Smooth muscle cell (in vitro differentiated cells): Measurements from ENCODE around the gene ARSG. TPM values are rescaled to one million over a fixed set of nuclear protein-coding genes. Genes with fewer than 3 reads are reported as not detected.

Experiments used
- DNase-seq: peaks from one replicate; lab custom pipeline; 2025; ENCODE audit not compliant: unreplicated experiment; lab: John Stamatoyannopoulos, UW
- H2AFZ ChIP-seq: fragments of 200-600 bp; sonication (generic); 2 replicates; pipeline ENCODE4 v1.6.0; 2016; ENCODE audit warnings: antibody characterized with exemption, low read depth, mild to moderate bottlenecking
- H3F3A ChIP-seq: fragments of 200-600 bp; sonication (generic); 2 replicates; pipeline ENCODE4 v1.6.0; 2017; ENCODE audit warnings: antibody characterized with exemption, low read depth
- H3K27ac ChIP-seq: fragments of 200-600 bp; sonication (generic); 2 replicates; pipeline ENCODE4 v1.5.1; 2016; ENCODE audit warnings: low read depth, mild to moderate bottlenecking
- H3K27me3 ChIP-seq: fragments of 200-600 bp; sonication (generic); 2 replicates; pipeline ENCODE4 v1.6.1; 2016; ENCODE audit warnings: low read depth, mild to moderate bottlenecking
- H3K36me3 ChIP-seq: fragments of 200-600 bp; sonication (generic); 2 replicates; pipeline ENCODE4 v1.5.1; 2016; ENCODE audit warnings: low read depth
- H3K4me1 ChIP-seq: fragments of 200-600 bp; sonication (generic); 2 replicates; pipeline ENCODE4 v1.5.1; 2016; ENCODE audit warnings: low read depth
- H3K4me2 ChIP-seq: fragments of 200-600 bp; sonication (generic); 2 replicates; pipeline ENCODE4 v1.6.0; 2016; ENCODE audit warnings: mild to moderate bottlenecking
- H3K4me3 ChIP-seq: fragments of 200-600 bp; sonication (generic); 2 replicates; pipeline ENCODE4 v1.5.1; 2016; ENCODE audit warnings: mild to moderate bottlenecking
- H3K79me2 ChIP-seq: fragments of 200-600 bp; sonication (generic); 2 replicates; pipeline ENCODE4 v1.6.0; 2016; ENCODE audit warnings: low read depth, mild to moderate bottlenecking
- H3K9ac ChIP-seq: fragments of 200-600 bp; sonication (generic); 2 replicates; pipeline ENCODE4 v1.6.0; 2016; ENCODE audit warnings: low read depth
- H3K9me3 ChIP-seq: fragments of 200-600 bp; sonication (generic); replicated peaks from 2 replicates; pipeline ENCODE4 v1.5.1; 2016; ENCODE audit warnings: low read depth
- H4K20me1 ChIP-seq: fragments of 200-600 bp; sonication (generic); 2 replicates; pipeline ENCODE4 v1.6.0; 2016; ENCODE audit warnings: low read depth
- CTCF ChIP-seq: fragments of 200-600 bp; sonication (generic); IDR thresholded peaks from 2 replicates; pipeline ENCODE4 v1.5.1; 2017; ENCODE audit warnings: borderline replicate concordance, mild to moderate bottlenecking, antibody characterized with exemption; ENCODE audit not compliant: insufficient read depth, poor library complexity, severe bottlenecking
- WGBS: methylation state at CpG from one replicate; pipeline ENCODE4 v1.1.7; 2016; ENCODE audit warnings: low lambda C conversion rate; 5-methylcytosine and 5-hydroxymethylcytosine counted together
- polyA plus RNA-seq: library from polyadenylated mRNA; unstranded; fragments of >200 nt; fragmentation: Nextera tagmentation; extraction: Ambion mirVana; gene quantifications from 2 replicates; pipeline ENCODE4 v1.2.1, GENCODE V29; 2016
- total RNA-seq: library from RNA; depleted of rRNA; stranded (reverse); fragments of >200 nt; gene quantifications from 2 replicates; pipeline ENCODE4 v1.2.3, GENCODE V29; 2014

The ARSG gene
- total and polyA plus RNA-seq, 2 experiments from 2014 or later: 1.0 to 2.4 TPM

DNA sequence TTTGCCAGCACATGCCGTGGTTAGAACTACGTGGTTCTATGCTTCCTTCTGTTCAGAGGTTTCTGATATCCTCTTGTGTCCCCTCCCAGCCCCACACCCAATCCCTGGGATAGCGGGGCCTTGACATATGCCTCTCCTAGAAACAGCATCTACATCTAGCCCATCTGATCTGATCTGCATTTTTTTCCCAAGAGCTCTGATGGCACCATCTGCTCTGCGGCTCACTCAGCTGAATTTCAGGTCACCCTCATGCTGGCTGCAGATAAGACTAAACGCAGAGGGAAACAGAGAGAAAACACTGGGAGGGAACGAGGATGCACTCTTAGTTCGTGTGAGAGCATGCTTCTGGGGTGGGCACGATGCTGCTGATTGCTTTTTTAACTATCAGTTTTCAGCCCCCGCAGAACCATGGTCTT, 155.3 kb downstream of the ARSG start:
- Histone ChIP-seq H4K20me1 (peaks cover 74% of the 10 kb centered on the region), H3K27me3 (no peaks in the 10 kb centered on the region), H3F3A (peaks cover 23% of the 10 kb centered on the region), H3K4me2 (no peak overlapping the region), H3K79me2 (peaks cover 5% of the 10 kb centered on the region), H3K4me3 (no peak overlapping the region), H3K27ac (no peak overlapping the region), H2AFZ (no peak overlapping the region), H3K9me3 (no peaks in the 10 kb centered on the region), H3K36me3 (peaks cover 41% of the 10 kb centered on the region), H3K4me1 (no peaks in the 10 kb centered on the region), H3K9ac (no peak overlapping the region)
- TF ChIP-seq CTCF: no peak
- WGBS: 95% methylated on average over 9 of the region's 9 CpGs
- no peak for DNase-seq

GRCh38 chr17:68449021-68449739, 157.9 kb downstream of the ARSG start:
- Histone ChIP-seq H3K9me3 (no peaks in the 10 kb centered on the region), H2AFZ (no peak overlapping the region), H3K4me3 (no peak overlapping the region), H3K27ac (no peak overlapping the region), H3K4me2 (no peak overlapping the region), H3K36me3 (peaks cover 31% of the 10 kb centered on the region), H3K27me3 (no peaks in the 10 kb centered on the region), H3K4me1 (no peaks in the 10 kb centered on the region), H4K20me1 (peaks cover 88% of the 10 kb centered on the region), H3K9ac (no peak overlapping the region), H3K79me2 (peaks cover 31% of the 10 kb centered on the region), H3F3A (peaks cover 2% of the 10 kb centered on the region)
- DNase-seq: no peak
- 95% methylated on average over 13 of the region's 13 CpGs for WGBS
- TF ChIP-seq CTCF: no peak

GRCh38 chr17:68450391-68450790, 159.1 kb downstream of the ARSG start:
- Histone ChIP-seq H3K4me2 (no peak overlapping the region), H3F3A (peaks cover 1% of the 10 kb centered on the region), H3K79me2 (peaks cover 43% of the 10 kb centered on the region), H3K36me3 (peaks cover 31% of the 10 kb centered on the region), H3K27me3 (no peaks in the 10 kb centered on the region), H3K27ac (no peak overlapping the region), H3K4me3 (no peak overlapping the region), H3K9ac (no peak overlapping the region), H2AFZ (no peak overlapping the region), H3K4me1 (no peaks in the 10 kb centered on the region), H4K20me1 (peaks cover 95% of the 10 kb centered on the region), H3K9me3 (no peaks in the 10 kb centered on the region)
- DNase-seq: no peak
- no peak for TF ChIP-seq CTCF
- 87% methylated on average over 8 of the region's 8 CpGs for WGBS

DNA sequence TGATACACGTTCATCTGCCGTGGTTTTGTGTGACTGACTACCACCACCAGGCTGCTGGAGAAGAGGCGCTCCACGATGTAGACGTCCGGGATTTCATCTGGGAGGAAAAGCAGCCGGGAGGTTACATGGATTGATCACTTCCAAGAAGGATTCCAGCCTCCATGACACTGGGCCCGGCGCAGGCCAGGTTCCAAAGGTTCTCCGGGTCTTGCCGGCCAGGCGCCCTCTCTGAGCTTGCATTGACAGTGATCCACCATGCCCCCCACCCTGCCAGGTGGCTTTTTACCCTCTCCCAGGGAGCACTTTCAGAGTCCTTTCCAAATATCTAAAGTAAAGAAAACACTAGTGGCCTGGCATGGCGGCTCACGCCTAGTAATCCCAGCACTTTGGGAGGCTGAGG, 159.5 kb downstream of the ARSG start:
- 93% methylated on average over 12 of the region's 14 CpGs for WGBS
- H3K27ac ChIP-seq: no peak overlapping the region

More for the DNA sequence above, 159.5 kb downstream of the ARSG start:
- Histone ChIP-seq H3K9ac (no peak overlapping the region), H3K4me3 (no peak overlapping the region), H4K20me1 (peaks cover 95% of the 10 kb centered on the region), H3F3A (peaks cover 5% of the 10 kb centered on the region), H3K4me1 (no peaks in the 10 kb centered on the region), H3K79me2 (peaks cover 47% of the 10 kb centered on the region), H3K4me2 (no peak overlapping the region), H3K27me3 (no peaks in the 10 kb centered on the region), H3K36me3 (peaks cover 30% of the 10 kb centered on the region), H2AFZ (no peak overlapping the region), H3K9me3 (no peaks in the 10 kb centered on the region)
- TF ChIP-seq CTCF: no peak
- no peak for DNase-seq
